Adrenal gland (tissue), 12 donors: ENCODE data around the gene PKP2. TPM values are rescaled to one million over a fixed set of nuclear protein-coding genes. Genes with fewer than 3 reads are reported as not detected.

ENCODE experiments used
- DNase-seq, 7 donors: peaks; one replicate each; pipeline ENCODE4 v3.0.0-alpha.2; 2019 to 2020
- H3K27ac ChIP-seq, 5 donors: fragments of 200-600 bp; sonication (generic) in 4 of 5; 1 replicate in 3 of 5; 2 replicates in 2 of 5; pipeline versions ENCODE4 v1.5.1 to v1.8.0; 2016 to 2020; ENCODE audit warnings: mild to moderate bottlenecking in 1 of 5
- H3K27me3 ChIP-seq: fragments of 200-600 bp; 2 replicates; pipeline ENCODE4 v1.8.0; 2021
- H3K36me3 ChIP-seq, 2 donors: fragments of 200-600 bp; replicated peaks in 1 of 2; 1 replicate in 1 of 2; 2 replicates in 1 of 2; pipeline versions ENCODE4 v1.5.1 to v1.8.0; 2018 to 2022
- H3K4me1 ChIP-seq, 2 donors: fragments of 200-600 bp; replicated peaks in 1 of 2; 1 replicate in 1 of 2; 2 replicates in 1 of 2; pipeline versions ENCODE4 v1.5.1 to v1.8.0; 2018 to 2021
- H3K4me3 ChIP-seq, 4 donors: fragments of 200-600 bp; sonication (generic) in 3 of 4; one replicate each; pipeline ENCODE4 v1.5.1; 2016 to 2018
- H3K9me3 ChIP-seq, 3 donors: fragments of 200-600 bp; sonication (generic) in 1 of 3; replicated peaks in 1 of 3; 1 replicate in 2 of 3; 2 replicates in 1 of 3; pipeline versions ENCODE4 v1.5.1 to v1.8.0; 2016 to 2021
- CTCF ChIP-seq, 6 experiments: fragments of 450-650 bp in 4 of 6; fragments of 200-600 bp in 2 of 6; sonication (generic) in 1 of 6; IDR thresholded peaks; 1 replicate in 5 of 6; 2 replicates in 1 of 6; pipeline versions ENCODE4 v1.5.1 to v1.8.0; 2016 to 2021; ENCODE audit warnings: antibody characterized with exemption in 6 of 6, mild to moderate bottlenecking in 2 of 6, moderate library complexity in 1 of 6
- POLR2A ChIP-seq, 2 donors: fragments of 450-650 bp; IDR thresholded peaks; one replicate each; pipeline ENCODE4 v1.6.1; 2017; ENCODE audit warnings: antibody characterized with exemption in 2 of 2, mild to moderate bottlenecking in 2 of 2, moderate library complexity in 1 of 2
- WGBS, 4 donors: extraction: QIAGEN DNeasy Blood & Tissue Kit in 2 of 4; methylation state at CpG; one replicate each; pipeline versions ENCODE4 v1.1.5 to v1.1.7; 2013 to 2017; 5-methylcytosine and 5-hydroxymethylcytosine counted together
- intact Hi-C, 2 donors: fragments of 100-400 bp; cut with DNase I; formaldehyde crosslinking; loops; one replicate each; pipeline versions ENCODE4 v1.14.1 to v1.15.0; 2022 to 2023
- polyA plus RNA-seq, 3 donors: library from polyadenylated mRNA; stranded (reverse); fragments of 200-250 nt in 2 of 3; fragments of 350-450 nt in 1 of 3; fragmentation: Illumina TruSeq in 1 of 3; extraction: RNeasy Lipid Tissue Mini Kit (QIAGEN cat#74804) in 1 of 3; gene quantifications; one replicate each; pipeline ENCODE4 v1.2.3, GENCODE V29; 2013 to 2014
- total RNA-seq, 9 donors: library from RNA; depleted of rRNA in 4 of 9; stranded (reverse); fragments of >200 nt in 4 of 9; fragments of 120-200 nt in 1 of 9; fragmentation: NEBNext Ultra II Directional in 1 of 9; extraction: Animal tissue kit (Norgen Biotek cat#: 25700) in 1 of 9; gene quantifications; one replicate each; pipeline versions ENCODE4 v1.1.0 to v1.2.4, GENCODE V29; 2013 to 2023
- donor health status: healthy with polysubstance abuse.
- donor health status: Bipolar disorder and iron deficiency.
- donor health status: DM: yes; HTN: yes; CAD: no.
- donor health status: DM: no; HTN: no; CAD: no.
- donor health status: DM: no; HTN: no; CAD: no.
- donor health status: DM: yes; HTN: yes; CAD: no.

Gene PKP2
- total and polyA plus RNA-seq, 12 donors, result 0.36 to 3.3 (median 1.2) TPM

DNA sequence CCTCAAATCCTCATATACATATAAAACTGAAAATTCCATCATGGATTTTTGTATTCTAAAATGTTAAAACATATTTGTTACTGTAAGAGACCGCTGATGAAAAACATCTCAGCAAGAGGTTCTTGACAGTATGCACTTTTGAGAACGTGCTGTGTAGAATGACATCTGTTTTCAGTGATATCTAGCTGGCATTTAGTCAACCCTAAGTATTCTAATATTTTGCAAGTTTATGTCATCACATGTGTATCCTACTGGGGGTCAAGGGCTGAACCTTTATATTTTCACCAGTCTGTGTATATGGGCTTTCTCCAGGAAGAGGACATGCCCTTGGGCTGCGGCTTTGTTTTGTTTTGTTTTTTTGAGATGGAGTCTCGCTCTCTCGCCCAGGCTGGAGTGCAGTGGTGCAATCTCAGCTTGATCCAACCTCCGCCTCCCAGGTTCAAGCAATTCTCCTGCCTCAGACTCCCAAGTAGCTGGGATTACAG is 118.8 kb downstream of the PKP2 start:
- no peak for DNase-seq
- intact Hi-C loops, result no loop called here

GRCh38 chr12:32777159-32777558 is 119.4 kb downstream of the PKP2 start:
- TF ChIP-seq POLR2A (IDR thresholded peaks at IDR 0.05) (no peak), CTCF (IDR thresholded peaks at IDR 0.05) (no peak)
- Histone ChIP-seq H3K4me1 (no peaks in the 10 kb centered on the region), H3K9me3 (no peaks in the 10 kb centered on the region), H3K36me3 (no peaks in the 10 kb centered on the region), H3K4me3 (no peak overlapping the region), H3K27me3 (no peaks in the 10 kb centered on the region), H3K27ac (no peak overlapping the region)
- intact Hi-C loops, result no loop called here
- 54 to 65% (median 59%) methylated on average over 5 of the region's 5 CpGs for WGBS, 4 donors
- DNase-seq, result no peak

More for the DNA sequence above, 118.8 kb downstream of the PKP2 start:
- H3K36me3 ChIP-seq, result no peaks in the 10 kb centered on the region
- TF ChIP-seq CTCF (IDR thresholded peaks at IDR 0.05), result no peak
- TF ChIP-seq POLR2A (IDR thresholded peaks at IDR 0.05), result no peak
- H3K4me3 ChIP-seq, result no peak overlapping the region
- WGBS, 4 donors, result 42 to 50% (median 47%) methylated on average over 6 of the region's 6 CpGs
- H3K27ac ChIP-seq, result no peak overlapping the region
- H3K4me1 ChIP-seq, result no peaks in the 10 kb centered on the region
- no peaks in the 10 kb centered on the region for H3K9me3 ChIP-seq
- no peaks in the 10 kb centered on the region for H3K27me3 ChIP-seq

DNA sequence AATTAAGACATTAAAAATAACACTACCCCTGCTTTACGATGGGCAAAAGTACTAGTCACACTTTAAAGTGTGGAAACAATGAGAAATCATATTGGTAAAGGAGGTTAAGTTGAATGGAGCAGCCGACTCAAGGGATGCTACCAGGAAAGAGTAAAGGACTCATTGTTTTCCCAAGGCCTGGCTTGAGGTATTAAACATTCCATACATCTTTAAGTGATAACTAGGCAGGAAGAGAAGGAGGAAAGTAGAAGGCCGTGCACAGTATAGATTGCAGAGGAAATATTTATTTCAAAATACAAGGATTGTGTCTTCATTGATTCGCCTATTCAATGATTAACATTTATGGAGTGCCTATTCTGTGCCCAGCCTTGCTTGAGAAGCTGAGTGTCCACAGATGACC is 120.3 kb downstream of the PKP2 start:
- H3K27me3 ChIP-seq, result no peaks in the 10 kb centered on the region
- H3K36me3 ChIP-seq, result no peaks in the 10 kb centered on the region
- no peak for DNase-seq
- H3K4me1 ChIP-seq, result no peaks in the 10 kb centered on the region
- TF ChIP-seq CTCF (IDR thresholded peaks at IDR 0.05) (no peak), POLR2A (IDR thresholded peaks at IDR 0.05) (no peak)
- H3K4me3 ChIP-seq, result no peak overlapping the region
- 67 to 80% (median 72%) methylated on average over 4 of the region's 4 CpGs for WGBS, 4 donors
- no peaks in the 10 kb centered on the region for H3K9me3 ChIP-seq
- no peak overlapping the region for H3K27ac ChIP-seq
- intact Hi-C loops, result no loop called here

GRCh38 chr12:32773691-32774090 is 122.9 kb downstream of the PKP2 start:
- intact Hi-C loops, result no loop called here
- no peaks in the 10 kb centered on the region for H3K36me3 ChIP-seq
- 40 to 52% (median 43%) methylated on average over 6 of the region's 6 CpGs for WGBS, 4 donors
- TF ChIP-seq POLR2A (IDR thresholded peaks at IDR 0.05), result no peak
- no peaks in the 10 kb centered on the region for H3K27me3 ChIP-seq
- DNase-seq, result no peak
- H3K27ac ChIP-seq, result no peak overlapping the region
- H3K4me3 ChIP-seq, result no peak overlapping the region
- no peaks in the 10 kb centered on the region for H3K4me1 ChIP-seq
- no peaks in the 10 kb centered on the region for H3K9me3 ChIP-seq

DNA sequence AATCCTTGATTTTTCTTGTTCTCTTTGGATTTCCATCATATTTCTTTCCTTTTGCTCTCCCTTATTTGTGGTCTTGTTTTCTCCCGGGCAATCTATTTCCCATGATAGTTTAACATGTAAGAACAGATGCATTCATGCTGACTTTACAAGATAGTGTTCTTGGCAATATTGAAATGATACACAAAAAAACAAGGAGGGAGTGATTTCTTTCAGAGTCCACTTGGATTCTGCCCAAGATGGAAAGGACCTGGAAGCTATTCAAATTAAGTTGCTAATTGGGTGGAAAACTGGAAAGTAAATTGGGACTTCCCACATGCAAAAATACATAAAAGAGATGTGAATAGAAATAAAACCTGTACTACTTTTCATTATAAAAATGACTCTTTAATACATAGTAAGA is 126.4 kb downstream of the PKP2 start:
- intact Hi-C loops, result no loop called here
- Histone ChIP-seq H3K36me3 (no peaks in the 10 kb centered on the region), H3K9me3 (no peaks in the 10 kb centered on the region), H3K27ac (no peak overlapping the region), H3K4me3 (no peak overlapping the region), H3K4me1 (no peaks in the 10 kb centered on the region), H3K27me3 (no peaks in the 10 kb centered on the region)
- no peak for DNase-seq
- TF ChIP-seq POLR2A (IDR thresholded peaks at IDR 0.05) (no peak), CTCF (IDR thresholded peaks at IDR 0.05) (no peak)
- 34 to 54% (median 46%) methylated on average over 1 of the region's 1 CpG for WGBS, 4 donors
